Body of pancreas (tissue), 4 donors: ENCODE results near the gene LSM3. TPM values are rescaled to one million over a fixed set of nuclear protein-coding genes. Genes with fewer than 3 reads are reported as not detected.

Experiments used
- ATAC-seq: fragments of 150-250 bp; one replicate; pipeline ENCODE4 v1.9.1; 2016
- DNase-seq, 4 donors: peaks; one replicate each; pipeline ENCODE4 v3.0.0-alpha.2; 2019
- H3K27ac ChIP-seq, 4 donors: fragments of 200-600 bp; sonication (generic); 1 replicate in 3 of 4; 2 replicates in 1 of 4; pipeline versions ENCODE4 v1.5.1 to v1.6.1; 2016 to 2019; ENCODE audit warnings: mild to moderate bottlenecking in 1 of 4, mixed read lengths in 1 of 4, moderate library complexity in 1 of 4
- H3K27me3 ChIP-seq, 2 donors: fragments of 200-600 bp; sonication (generic); one replicate each; pipeline ENCODE4 v1.6.0; 2016; ENCODE audit warnings: mild to moderate bottlenecking in 1 of 2
- H3K36me3 ChIP-seq, 2 donors: fragments of 200-600 bp; sonication (generic); replicated peaks in 1 of 2; 2 replicates each; pipeline ENCODE4 v1.5.1; 2016; ENCODE audit warnings: low read depth in 2 of 2; ENCODE audit not compliant: insufficient read depth in 1 of 2
- H3K4me1 ChIP-seq: fragments of 200-600 bp; sonication (generic); one replicate; pipeline ENCODE4 v1.6.0; 2016
- H3K4me3 ChIP-seq, 2 donors: fragments of 200-600 bp; sonication (generic); 1 replicate in 1 of 2; 2 replicates in 1 of 2; pipeline ENCODE4 v1.5.1; 2016 to 2019
- H3K9me3 ChIP-seq, 3 donors: fragments of 200-600 bp; sonication (generic); 1 replicate in 2 of 3; 2 replicates in 1 of 3; pipeline ENCODE4 v1.5.1; 2016
- POLR2A ChIP-seq, 3 donors: fragments of 450-650 bp; IDR thresholded peaks; one replicate each; pipeline ENCODE4 v1.6.1; 2016; ENCODE audit warnings: antibody characterized with exemption in 3 of 3, mild to moderate bottlenecking in 2 of 3
- WGBS, 2 donors: methylation state at CpG; one replicate each; pipeline ENCODE4 v1.1.5; 2017; 5-methylcytosine and 5-hydroxymethylcytosine counted together
- intact Hi-C: fragments of 100-400 bp; cut with DNase I; formaldehyde crosslinking; loops from one replicate; pipeline ENCODE4 v1.15.1; 2023
- total RNA-seq, 2 donors: library from RNA; depleted of rRNA; stranded (reverse); fragments of >200 nt; gene quantifications; one replicate each; pipeline ENCODE4 v1.1.0, GENCODE V29; 2016
- TF ChIP-seq, protein P1 (sequence below), 7 experiments: fragments of 450-650 bp in 4 of 7; fragments of 200-600 bp in 3 of 7; sonication (generic) in 3 of 7; IDR thresholded peaks; one replicate each; pipeline ENCODE4 v1.5.1; 2016 to 2019; ENCODE audit warnings: antibody characterized with exemption in 7 of 7

The LSM3 gene
- total RNA-seq, 2 donors from 2014 or later = 5.3 to 6.0 TPM

GRCh38 chr3:14236902-14237301, 58.3 kb downstream of the LSM3 start:
- Histone ChIP-seq H3K27ac (no peak overlapping the region), H3K4me1 (no peaks in the 10 kb centered on the region)
- WGBS, 2 donors = 72 to 73% methylated on average over 3 of the region's 3 CpGs

DNA sequence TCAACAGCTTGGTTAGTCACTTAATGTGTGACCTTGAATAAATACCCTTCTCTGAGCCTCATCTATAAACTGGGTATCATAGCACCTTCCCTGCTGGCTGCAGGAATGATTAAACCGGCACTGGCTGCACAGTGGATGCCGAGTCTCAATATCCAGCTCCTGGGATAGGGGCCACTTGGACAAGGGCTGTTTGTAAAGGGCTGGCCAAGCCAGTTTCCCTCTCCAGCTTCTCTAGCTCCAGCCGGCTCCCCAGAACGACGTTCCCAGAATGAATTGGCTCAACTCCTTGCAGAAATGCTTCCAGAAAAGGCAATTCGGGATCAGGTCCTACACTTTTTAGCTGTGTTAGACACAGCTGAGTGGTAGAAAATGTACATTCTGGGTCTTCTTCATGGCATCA, 58.8 kb downstream of the LSM3 start:
- no peak for ATAC-seq
- Histone ChIP-seq H3K27ac (no peak overlapping the region), H3K27me3 (no peaks in the 10 kb centered on the region), H3K4me1 (no peaks in the 10 kb centered on the region), H3K4me3 (no peak overlapping the region), H3K36me3 (no peaks in the 10 kb centered on the region), H3K9me3 (peaks cover 0 to 11% (median 0%) of the 10 kb centered on the region in 3 donors)
- intact Hi-C loops = no loop called here
- no peak for DNase-seq
- WGBS, 2 donors = 74 to 82% methylated on average over 6 of the region's 6 CpGs
- TF ChIP-seq, protein P1, sequence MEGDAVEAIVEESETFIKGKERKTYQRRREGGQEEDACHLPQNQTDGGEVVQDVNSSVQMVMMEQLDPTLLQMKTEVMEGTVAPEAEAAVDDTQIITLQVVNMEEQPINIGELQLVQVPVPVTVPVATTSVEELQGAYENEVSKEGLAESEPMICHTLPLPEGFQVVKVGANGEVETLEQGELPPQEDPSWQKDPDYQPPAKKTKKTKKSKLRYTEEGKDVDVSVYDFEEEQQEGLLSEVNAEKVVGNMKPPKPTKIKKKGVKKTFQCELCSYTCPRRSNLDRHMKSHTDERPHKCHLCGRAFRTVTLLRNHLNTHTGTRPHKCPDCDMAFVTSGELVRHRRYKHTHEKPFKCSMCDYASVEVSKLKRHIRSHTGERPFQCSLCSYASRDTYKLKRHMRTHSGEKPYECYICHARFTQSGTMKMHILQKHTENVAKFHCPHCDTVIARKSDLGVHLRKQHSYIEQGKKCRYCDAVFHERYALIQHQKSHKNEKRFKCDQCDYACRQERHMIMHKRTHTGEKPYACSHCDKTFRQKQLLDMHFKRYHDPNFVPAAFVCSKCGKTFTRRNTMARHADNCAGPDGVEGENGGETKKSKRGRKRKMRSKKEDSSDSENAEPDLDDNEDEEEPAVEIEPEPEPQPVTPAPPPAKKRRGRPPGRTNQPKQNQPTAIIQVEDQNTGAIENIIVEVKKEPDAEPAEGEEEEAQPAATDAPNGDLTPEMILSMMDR (IDR thresholded peaks at IDR 0.05) = no peak
- no peak for TF ChIP-seq POLR2A (IDR thresholded peaks at IDR 0.05)

More at GRCh38 chr3:14236902-14237301, 58.3 kb downstream of the LSM3 start:
- DNase-seq (no peak), ATAC-seq (no peak)
- Histone ChIP-seq H3K4me3 (no peak overlapping the region), H3K9me3 (peaks cover 0 to 11% (median 0%) of the 10 kb centered on the region in 3 donors), H3K36me3 (no peaks in the 10 kb centered on the region), H3K27me3 (no peaks in the 10 kb centered on the region)
- intact Hi-C loops = no loop called here
- TF ChIP-seq POLR2A (IDR thresholded peaks at IDR 0.05) = no peak
- TF ChIP-seq, protein P1 (IDR thresholded peaks at IDR 0.05) = no peak

GRCh38 chr3:14238356-14238755, 59.7 kb downstream of the LSM3 start:
- Histone ChIP-seq H3K27me3 (no peaks in the 10 kb centered on the region), H3K27ac (no peak overlapping the region), H3K4me1 (no peaks in the 10 kb centered on the region), H3K4me3 (no peak overlapping the region), H3K9me3 (peaks cover 0 to 11% (median 0%) of the 10 kb centered on the region in 3 donors), H3K36me3 (no peaks in the 10 kb centered on the region)
- 81 to 88% methylated on average over 7 of the region's 7 CpGs for WGBS, 2 donors
- intact Hi-C loops = no loop called here
- no peak for DNase-seq
- TF ChIP-seq POLR2A (IDR thresholded peaks at IDR 0.05) = no peak
- TF ChIP-seq, protein P1 (IDR thresholded peaks at IDR 0.05) = no peak
- no peak for ATAC-seq

- TF ChIP-seq, protein P1 (IDR thresholded peaks at IDR 0.05) = no peak
- no peak for TF ChIP-seq POLR2A (IDR thresholded peaks at IDR 0.05)
- H3K27ac ChIP-seq = no peak overlapping the region
- intact Hi-C loops = no loop called here
- ATAC-seq (no peak), DNase-seq (no peak)
- no peak overlapping the region for H3K4me3 ChIP-seq
- peaks cover 0 to 9% (median 0%) of the 10 kb centered on the region in 3 donors for H3K9me3 ChIP-seq
- H3K36me3 ChIP-seq = no peaks in the 10 kb centered on the region
- H3K27me3 ChIP-seq = no peaks in the 10 kb centered on the region
- H3K4me1 ChIP-seq = no peaks in the 10 kb centered on the region
Measured at GRCh38 chr3:14238930-14239329, 60.3 kb downstream of the LSM3 start.

- no peak overlapping the region for H3K27ac ChIP-seq
- no peak overlapping the region for H3K4me3 ChIP-seq
- no peaks in the 10 kb centered on the region for H3K4me1 ChIP-seq
- H3K36me3 ChIP-seq = no peaks in the 10 kb centered on the region
- intact Hi-C loops = no loop called here
- ATAC-seq (no peak), DNase-seq (no peak)
- H3K9me3 ChIP-seq = no peaks in the 10 kb centered on the region
- TF ChIP-seq, protein P1 (IDR thresholded peaks at IDR 0.05) = no peak
- no peak for TF ChIP-seq POLR2A (IDR thresholded peaks at IDR 0.05)
- no peaks in the 10 kb centered on the region for H3K27me3 ChIP-seq
Measured at GRCh38 chr3:14239940-14240339, 61.3 kb downstream of the LSM3 start.
